CD14-positive monocyte (primary cell): Measurements from ENCODE around the gene RLN3. TPM values are rescaled to one million over a fixed set of nuclear protein-coding genes. Genes with fewer than 3 reads are reported as not detected.

ENCODE experiments used
- DNase-seq, 3 donors: peaks; one replicate each; pipeline ENCODE4 v3.0.0-alpha.2; 2011 to 2022
- H2AFZ ChIP-seq: 2 replicates; pipeline ENCODE4 v1.6.0; 2012; ENCODE audit warnings: mild to moderate bottlenecking, low read depth, low read length, inconsistent platforms; ENCODE audit not compliant: insufficient read depth, poor library complexity, severe bottlenecking
- H3K27ac ChIP-seq, 2 donors: 1 replicate in 1 of 2; 2 replicates in 1 of 2; pipeline ENCODE4 v1.5.1; 2012 to 2013; ENCODE audit warnings: low read length in 2 of 2, control low read depth in 1 of 2, inconsistent platforms in 1 of 2, low read depth in 1 of 2, mild to moderate bottlenecking in 1 of 2
- H3K27me3 ChIP-seq, 2 donors: one replicate each; pipeline versions ENCODE4 v1.6.0 to v1.6.1; 2011 to 2013; ENCODE audit warnings: low read length in 2 of 2; ENCODE audit not compliant: control insufficient read depth in 2 of 2, insufficient read depth in 2 of 2
- H3K36me3 ChIP-seq, 2 donors: replicated peaks in 1 of 2; 1 replicate in 1 of 2; 2 replicates in 1 of 2; pipeline versions ENCODE4 v1.5.1 to v1.6.1; 2012 to 2013; ENCODE audit warnings: low read length in 2 of 2, control low read depth in 1 of 2, inconsistent platforms in 1 of 2, mild to moderate bottlenecking in 1 of 2; ENCODE audit not compliant: insufficient read depth in 2 of 2, control insufficient read depth in 1 of 2
- H3K4me1 ChIP-seq, 2 donors: 1 replicate in 1 of 2; 2 replicates in 1 of 2; pipeline versions ENCODE4 v1.5.1 to v1.6.1; 2012 to 2013; ENCODE audit warnings: low read length in 2 of 2, control low read depth in 1 of 2, inconsistent platforms in 1 of 2, mild to moderate bottlenecking in 1 of 2, moderate library complexity in 1 of 2; ENCODE audit not compliant: insufficient read depth in 2 of 2, control insufficient read depth in 1 of 2
- H3K4me2 ChIP-seq: replicated peaks from 2 replicates; pipeline ENCODE3; 2012; ENCODE audit warnings: low read length, moderate library complexity, mild to moderate bottlenecking; ENCODE audit not compliant: poor library complexity, severe bottlenecking; ENCODE audit errors: extremely low read depth
- H3K4me3 ChIP-seq, 3 experiments: fragments of 200-600 bp in 1 of 3; sonication (generic) in 1 of 3; replicated peaks in 1 of 3; 1 replicate in 2 of 3; 2 replicates in 1 of 3; pipeline ENCODE4 v1.5.1; 2011 to 2013; ENCODE audit warnings: low read length in 3 of 3, mild to moderate bottlenecking in 3 of 3, control low read depth in 2 of 3, low read depth in 2 of 3, inconsistent platforms in 1 of 3, moderate library complexity in 1 of 3
- H3K79me2 ChIP-seq: 2 replicates; pipeline ENCODE4 v1.6.0; 2012; ENCODE audit warnings: mild to moderate bottlenecking, control low read depth, inconsistent platforms, low read length, moderate library complexity; ENCODE audit not compliant: insufficient read depth
- H3K9ac ChIP-seq: 2 replicates; pipeline ENCODE4 v1.6.0; 2017; ENCODE audit warnings: low read length, mild to moderate bottlenecking; ENCODE audit not compliant: insufficient read depth, poor library complexity, severe bottlenecking
- H3K9me3 ChIP-seq, 2 donors: replicated peaks in 1 of 2; 1 replicate in 1 of 2; 2 replicates in 1 of 2; pipeline versions ENCODE4 v1.5.1 to v1.6.1; 2012 to 2013; ENCODE audit warnings: low read length in 2 of 2, control low read depth in 1 of 2; ENCODE audit not compliant: control insufficient read depth in 1 of 2, insufficient read depth in 1 of 2
- H4K20me1 ChIP-seq: 2 replicates; pipeline ENCODE4 v1.6.0; 2012; ENCODE audit warnings: mild to moderate bottlenecking, low read length, control low read depth, moderate library complexity; ENCODE audit not compliant: insufficient read depth
- H3K27ac Mint-ChIP-seq, 7 donors: one replicate each; pipeline ENCODE4 v1.8.0; 2020; ENCODE audit warnings: mild to moderate bottlenecking in 7 of 7, mixed read lengths in 7 of 7, moderate library complexity in 6 of 7, inconsistent platforms in 2 of 7
- H3K27me3 Mint-ChIP-seq, 3 donors: one replicate each; pipeline ENCODE4 v1.8.0; 2021 to 2022; ENCODE audit warnings: low read depth in 3 of 3, mild to moderate bottlenecking in 3 of 3, mixed read lengths in 3 of 3, moderate library complexity in 3 of 3, inconsistent platforms in 1 of 3
- H3K36me3 Mint-ChIP-seq, 2 donors: one replicate each; pipeline ENCODE4 v1.8.0; 2020; ENCODE audit warnings: mixed read lengths in 2 of 2, inconsistent platforms in 1 of 2, mild to moderate bottlenecking in 1 of 2
- H3K4me1 Mint-ChIP-seq: one replicate; pipeline ENCODE4 v1.8.0; 2020; ENCODE audit warnings: mild to moderate bottlenecking, mixed read lengths
- H3K4me3 Mint-ChIP-seq, 2 donors: one replicate each; pipeline ENCODE4 v1.8.0; 2020; ENCODE audit warnings: mild to moderate bottlenecking in 2 of 2, mixed read lengths in 2 of 2, moderate library complexity in 1 of 2
- H3K9me3 Mint-ChIP-seq, 7 donors: one replicate each; pipeline ENCODE4 v1.8.0; 2020 to 2022; ENCODE audit warnings: mixed read lengths in 7 of 7, mild to moderate bottlenecking in 6 of 7, moderate library complexity in 6 of 7, inconsistent platforms in 2 of 7
- WGBS: methylation state at CpG from one replicate; pipeline ENCODE4 v1.1.5; 2013; ENCODE audit warnings: missing lambda C conversion rate; ENCODE audit not compliant: insufficient coverage; 5-methylcytosine and 5-hydroxymethylcytosine counted together
- intact Hi-C, 2 donors: fragments of 100-400 bp; cut with micrococcal nuclease; formaldehyde crosslinking; loops; one replicate each; pipeline versions ENCODE4 v1.15.0 to v1.15.1; 2023
- polyA plus RNA-seq, 3 donors: library from polyadenylated mRNA; depleted of rRNA in 1 of 3; unstranded in 2 of 3; stranded (reverse) in 1 of 3; fragments of 300-500 nt in 2 of 3; fragments of >200 nt in 1 of 3; fragmentation: Illumina TruSeq in 2 of 3; gene quantifications; 1 replicate in 2 of 3; 2 replicates in 1 of 3; pipeline ENCODE4 v1.2.3, GENCODE V29; 2012 to 2021
- TF ChIP-seq, protein P1 (sequence below): fragments of 200-600 bp; IDR thresholded peaks from one replicate; pipeline ENCODE4 v1.8.0; 2022; ENCODE audit warnings: antibody characterized with exemption, mild to moderate bottlenecking

RLN3 gene
- polyA plus RNA-seq, 3 donors = not detected

DNA sequence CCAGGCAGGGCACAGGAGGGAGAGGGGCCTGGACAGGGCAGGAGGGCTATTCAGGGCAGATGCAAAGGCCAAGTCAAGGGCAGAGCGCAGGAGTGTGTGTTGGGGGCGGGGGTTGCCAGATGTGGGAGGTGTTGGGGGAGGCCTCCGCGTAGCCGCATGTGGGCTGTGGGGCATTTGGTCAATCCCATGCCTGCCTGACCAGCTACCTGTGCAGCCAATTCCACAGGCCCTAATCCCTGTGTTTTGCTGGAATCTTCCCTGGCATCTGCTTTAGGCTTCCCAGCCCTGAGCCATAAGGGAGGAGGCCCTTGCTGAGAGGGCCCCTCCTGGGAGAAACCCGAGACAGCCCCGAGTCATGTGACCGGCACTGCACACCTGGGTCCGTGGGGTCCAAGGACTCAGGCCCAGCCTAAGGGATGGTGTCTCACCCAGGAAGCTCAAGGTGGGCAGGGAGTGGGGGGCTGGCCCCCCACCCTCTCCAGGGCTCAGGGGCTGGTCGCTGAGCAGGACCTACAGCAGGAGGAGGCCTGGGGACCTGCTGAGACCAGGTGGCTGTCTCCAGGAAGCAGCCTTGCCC is 42.1 kb upstream of the RLN3 start:
- 66% methylated on average over 5 of the region's 10 CpGs for WGBS
- TF ChIP-seq, protein P1, sequence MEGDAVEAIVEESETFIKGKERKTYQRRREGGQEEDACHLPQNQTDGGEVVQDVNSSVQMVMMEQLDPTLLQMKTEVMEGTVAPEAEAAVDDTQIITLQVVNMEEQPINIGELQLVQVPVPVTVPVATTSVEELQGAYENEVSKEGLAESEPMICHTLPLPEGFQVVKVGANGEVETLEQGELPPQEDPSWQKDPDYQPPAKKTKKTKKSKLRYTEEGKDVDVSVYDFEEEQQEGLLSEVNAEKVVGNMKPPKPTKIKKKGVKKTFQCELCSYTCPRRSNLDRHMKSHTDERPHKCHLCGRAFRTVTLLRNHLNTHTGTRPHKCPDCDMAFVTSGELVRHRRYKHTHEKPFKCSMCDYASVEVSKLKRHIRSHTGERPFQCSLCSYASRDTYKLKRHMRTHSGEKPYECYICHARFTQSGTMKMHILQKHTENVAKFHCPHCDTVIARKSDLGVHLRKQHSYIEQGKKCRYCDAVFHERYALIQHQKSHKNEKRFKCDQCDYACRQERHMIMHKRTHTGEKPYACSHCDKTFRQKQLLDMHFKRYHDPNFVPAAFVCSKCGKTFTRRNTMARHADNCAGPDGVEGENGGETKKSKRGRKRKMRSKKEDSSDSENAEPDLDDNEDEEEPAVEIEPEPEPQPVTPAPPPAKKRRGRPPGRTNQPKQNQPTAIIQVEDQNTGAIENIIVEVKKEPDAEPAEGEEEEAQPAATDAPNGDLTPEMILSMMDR = no peak
- peak overlapping the region; percentile 93 for H3K9ac ChIP-seq
- Mint-ChIP-seq H3K36me3 (peaks cover 37 to 53% of the 10 kb centered on the region in 2 donors), H3K4me3 (peak overlapping the region; percentile 55 to 79), H3K27me3 (peaks cover 0 to 7% (median 3%) of the 10 kb centered on the region in 3 donors), H3K27ac (peak overlapping the region; percentile 98 to 99 (median 99)), H3K9me3 (no peaks in the 10 kb centered on the region), H3K4me1 (peaks cover 65% of the 10 kb centered on the region)
- DNase-seq = no peak
- H3K27ac ChIP-seq = peak overlapping the region; percentile 94 to 100
- H3K79me2 ChIP-seq = peaks cover 4% of the 10 kb centered on the region
- H4K20me1 ChIP-seq = no peaks in the 10 kb centered on the region
- peak overlapping the region in 1 of 3 experiments; percentile 57 for H3K4me3 ChIP-seq
- H2AFZ ChIP-seq = no peak overlapping the region
- peak overlapping the region; percentile 60 for H3K4me2 ChIP-seq
- no peaks in the 10 kb centered on the region for H3K9me3 ChIP-seq
- H3K27me3 ChIP-seq = no peaks in the 10 kb centered on the region
- peaks cover 5 to 29% of the 10 kb centered on the region in 2 donors for H3K36me3 ChIP-seq
- H3K4me1 ChIP-seq = peaks cover 47 to 59% of the 10 kb centered on the region in 2 donors
- intact Hi-C loops = loop anchor here (2.0 to 5.0 kb wide), 2 partner anchors 19 to 46 kb away; partner anchors contain the start of gene IL27RA (in 1 of the 2)

DNA sequence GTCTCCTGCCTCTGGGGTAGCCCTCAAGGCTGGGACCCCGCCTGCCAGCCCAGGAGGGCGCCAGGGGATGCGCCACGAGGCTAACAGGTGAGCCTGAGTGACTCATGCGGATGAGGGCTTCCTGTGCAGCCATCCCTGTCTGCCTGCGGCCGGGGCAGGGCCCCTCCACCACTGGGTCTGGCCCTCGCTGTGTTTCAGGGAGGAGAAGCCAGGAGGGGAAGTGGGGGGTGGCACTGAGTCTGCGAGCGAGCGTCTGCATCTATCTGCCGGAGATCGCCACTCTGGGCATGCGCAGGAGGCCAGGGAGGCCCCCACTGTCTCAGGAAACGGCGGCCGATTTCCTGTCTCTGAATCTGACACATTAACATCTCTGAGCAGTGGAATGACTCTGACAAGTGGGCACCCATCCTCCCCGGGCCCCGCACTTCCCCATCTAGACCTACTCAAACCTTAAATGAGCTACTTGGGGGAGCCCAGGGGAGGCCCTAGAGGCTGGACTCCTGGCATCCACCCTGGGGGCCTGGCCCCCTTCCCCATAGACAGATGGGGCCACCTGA is 41.5 kb upstream of the RLN3 start:
- Mint-ChIP-seq H3K27ac (peak overlapping the region; percentile 98 to 99 (median 99)), H3K9me3 (no peaks in the 10 kb centered on the region), H3K4me1 (peaks cover 61% of the 10 kb centered on the region), H3K36me3 (peaks cover 42 to 54% of the 10 kb centered on the region in 2 donors), H3K27me3 (peaks cover 0 to 7% (median 3%) of the 10 kb centered on the region in 3 donors), H3K4me3 (peak overlapping the region; percentile 74 to 85)
- TF ChIP-seq, protein P1 = no peak
- DNase-seq = peak; percentile 99
- Histone ChIP-seq H3K4me3 (peak overlapping the region in 2 of 3 experiments; percentile 10 to 59), H3K27ac (peak overlapping the region; percentile 94 to 100), H2AFZ (peak overlapping the region; percentile 70), H3K36me3 (peaks cover 11 to 33% of the 10 kb centered on the region in 2 donors), H3K4me2 (peak overlapping the region; percentile 76), H3K79me2 (peaks cover 10% of the 10 kb centered on the region), H3K9me3 (no peaks in the 10 kb centered on the region), H3K4me1 (peaks cover 47 to 55% of the 10 kb centered on the region in 2 donors), H3K9ac (peak overlapping the region; percentile 93), H3K27me3 (no peaks in the 10 kb centered on the region), H4K20me1 (no peaks in the 10 kb centered on the region)
- under 1% methylated on average over 16 of the region's 19 CpGs for WGBS
- intact Hi-C loops = loop anchor here (2.0 to 5.0 kb wide), 2 partner anchors 18 to 46 kb away; partner anchors contain the start of gene IL27RA (in 1 of the 2)
